Activated naive CD4-positive, alpha-beta T cell treated with anti-CD3 and anti-CD28 coated beads, Interleukin-2, amount 50 U/mL, for 16 hours (primary cell): Measurements from ENCODE around the gene HSPA13.
"Not testable (repeated sequence)": the region's sequence is repeated elsewhere in the genome, so short reads cannot be mapped to it uniquely, and the experiment has no call there.

Experiments used
- DNase-seq: peaks from one replicate; pipeline ENCODE4 v3.0.0-alpha.2; 2020

Gene HSPA13

GRCh38 chr21:14382835-14383595 is at the start of gene HSPA13:
TSS of gene HSPA13 (minus strand) at chr21:14383146. CDS start at chr21:14383119, 27 bp downstream.
- DNase-seq: peak; percentile 99

- no peak for DNase-seq
Observed at GRCh38 chr21:14418920-14419319, 36.0 kb upstream of the HSPA13 start.

GRCh38 chr21:14414932-14415508 is 32.1 kb upstream of the HSPA13 start:
- DNase-seq: no peak

- no peak for DNase-seq
Observed at GRCh38 chr21:14405962-14406361, 23.0 kb upstream of the HSPA13 start.

- no peak for DNase-seq
Observed at GRCh38 chr21:14405225-14405624, 22.3 kb upstream of the HSPA13 start.

- no peak for DNase-seq
Observed at GRCh38 chr21:14403681-14404318, 20.9 kb upstream of the HSPA13 start.

- DNase-seq: no peak
Observed at GRCh38 chr21:14401217-14401616, 18.3 kb upstream of the HSPA13 start.

GRCh38 chr21:14388282-14388681 is 5.3 kb upstream of the HSPA13 start:
- no peak for DNase-seq

- DNase-seq: no peak
Observed at GRCh38 chr21:14384453-14384852, 1.5 kb upstream of the HSPA13 start.

- no peak for DNase-seq
Observed at GRCh38 chr21:14383596-14384180, 742 bp upstream of the HSPA13 start.

- no peak for DNase-seq
Observed at GRCh38 chr21:14382486-14382834, 486 bp downstream of the HSPA13 start.

GRCh38 chr21:14376854-14377253 is 6.1 kb downstream of the HSPA13 start:
- no peak for DNase-seq

- no peak for DNase-seq
Observed at GRCh38 chr21:14366998-14367397, 15.9 kb downstream of the HSPA13 start.

- no peak for DNase-seq
Observed at GRCh38 chr21:14361958-14362357, 21.0 kb downstream of the HSPA13 start.

GRCh38 chr21:14358775-14359174 is 24.2 kb downstream of the HSPA13 start:
- no peak for DNase-seq

GRCh38 chr21:14356746-14357145 is 26.2 kb downstream of the HSPA13 start:
- no peak for DNase-seq

GRCh38 chr21:14354515-14354914 is 28.4 kb downstream of the HSPA13 start:
- DNase-seq: no peak

GRCh38 chr21:14353726-14354125 is 29.2 kb downstream of the HSPA13 start:
- DNase-seq: no peak

GRCh38 chr21:14353231-14353630 is 29.7 kb downstream of the HSPA13 start:
- DNase-seq: no peak

- not testable (repeated sequence) for DNase-seq
Observed at GRCh38 chr21:14327346-14327745, 55.6 kb downstream of the HSPA13 start.

- no peak for DNase-seq
Observed at GRCh38 chr21:14325595-14325994, 57.4 kb downstream of the HSPA13 start.
